CD4-positive, alpha-beta T cell (primary cell): Measurements from ENCODE around the gene MYO3B. TPM values are rescaled to one million over a fixed set of nuclear protein-coding genes. Genes with fewer than 3 reads are reported as not detected.
A peak's percentile ranks its signal among the peaks of the same experiment; 100 is the strongest.

Experiments
- ATAC-seq: fragments of 200-7000 bp; cut with Tn5 transposase; one replicate; pipeline ENCODE4 v1.10.0; 2022; ENCODE audit warnings: mild to moderate bottlenecking; ENCODE audit not compliant: poor library complexity
- CTCF ChIA-PET: fragments of 350-600 bp; sonication (Branson Sonifier 250); formaldehyde crosslinking; loops from one replicate; lab custom pipeline; 2021; ENCODE audit warnings: antibody characterized with exemption, inconsistent platforms; lab: Charles Lee
- POLR2A ChIA-PET: fragments of 350-600 bp; sonication (Branson Sonifier 250); formaldehyde crosslinking; loops from one replicate; lab custom pipeline; 2021; ENCODE audit warnings: antibody characterized with exemption, inconsistent platforms; lab: Charles Lee
- DNase-seq, 14 experiments: peaks; one replicate each; pipeline ENCODE4 v3.0.0-alpha.2; 2013 to 2020; ENCODE audit warnings: mixed read lengths in 2 of 14
- H3K27ac ChIP-seq, 2 donors: one replicate each; pipeline versions ENCODE4 v1.5.1 to v1.7.0; 2013; ENCODE audit warnings: low read length in 2 of 2, low read depth in 1 of 2, mild to moderate bottlenecking in 1 of 2
- H3K27me3 ChIP-seq, 2 experiments: 1 replicate in 1 of 2; 2 replicates in 1 of 2; pipeline versions ENCODE4 v1.6.1 to v1.7.0; 2013; ENCODE audit warnings: low read length in 2 of 2, control low read depth in 1 of 2, mild to moderate bottlenecking in 1 of 2, moderate library complexity in 1 of 2; ENCODE audit not compliant: insufficient read depth in 2 of 2, control insufficient read depth in 1 of 2
- H3K36me3 ChIP-seq: one replicate; pipeline ENCODE4 v1.6.1; 2013; ENCODE audit warnings: low read length, control low read depth; ENCODE audit not compliant: insufficient read depth
- H3K4me1 ChIP-seq: one replicate; pipeline ENCODE4 v1.6.1; 2013; ENCODE audit warnings: low read length, control low read depth; ENCODE audit not compliant: insufficient read depth
- H3K4me3 ChIP-seq: one replicate; pipeline ENCODE4 v1.5.1; 2013; ENCODE audit warnings: mild to moderate bottlenecking, low read length, moderate library complexity
- H3K9me3 ChIP-seq, 2 experiments: 1 replicate in 1 of 2; 2 replicates in 1 of 2; pipeline versions ENCODE4 v1.6.1 to v1.7.0; 2013; ENCODE audit warnings: low read length in 2 of 2, mild to moderate bottlenecking in 2 of 2, control low read depth in 1 of 2, moderate library complexity in 1 of 2; ENCODE audit not compliant: control insufficient read depth in 1 of 2, insufficient read depth in 1 of 2
- H3K27ac Mint-ChIP-seq: one replicate; pipeline ENCODE4 v1.8.0; 2020; ENCODE audit warnings: mixed read lengths
- H3K27me3 Mint-ChIP-seq: one replicate; pipeline ENCODE4 v1.8.0; 2021; ENCODE audit warnings: mixed read lengths
- H3K36me3 Mint-ChIP-seq: one replicate; pipeline ENCODE4 v1.8.0; 2021; ENCODE audit warnings: low read depth, mixed read lengths
- H3K4me1 Mint-ChIP-seq: one replicate; pipeline ENCODE4 v1.8.0; 2021; ENCODE audit warnings: low read depth, mixed read lengths
- H3K4me3 Mint-ChIP-seq: one replicate; pipeline ENCODE4 v1.8.0; 2020; ENCODE audit warnings: mild to moderate bottlenecking, mixed read lengths
- H3K9me3 Mint-ChIP-seq: one replicate; pipeline ENCODE4 v1.8.0; 2020; ENCODE audit warnings: mixed read lengths
- intact Hi-C, 2 experiments: fragments of 100-400 bp; cut with DNase I in 1 of 2; cut with micrococcal nuclease in 1 of 2; formaldehyde crosslinking; loops; one replicate each; pipeline versions ENCODE4 v1.15.1 to v1.9.0; 2023 to 2025; cut with DNase I, micrococcal nuclease
- total RNA-seq, 174 experiments: library from RNA in 2 of 174; stranded (reverse) in 2 of 174; gene quantifications; one replicate each; pipeline ENCODE4 v1.2.3 and lab custom pipeline; 2021 to 2026
- TF ChIP-seq, protein P1 (sequence below): fragments of 200-600 bp; IDR thresholded peaks from one replicate; pipeline ENCODE4 v1.8.0; 2022; ENCODE audit warnings: antibody characterized with exemption, mild to moderate bottlenecking

The MYO3B gene
- total RNA-seq, 2 experiments from 2014 or later = not detected

DNA sequence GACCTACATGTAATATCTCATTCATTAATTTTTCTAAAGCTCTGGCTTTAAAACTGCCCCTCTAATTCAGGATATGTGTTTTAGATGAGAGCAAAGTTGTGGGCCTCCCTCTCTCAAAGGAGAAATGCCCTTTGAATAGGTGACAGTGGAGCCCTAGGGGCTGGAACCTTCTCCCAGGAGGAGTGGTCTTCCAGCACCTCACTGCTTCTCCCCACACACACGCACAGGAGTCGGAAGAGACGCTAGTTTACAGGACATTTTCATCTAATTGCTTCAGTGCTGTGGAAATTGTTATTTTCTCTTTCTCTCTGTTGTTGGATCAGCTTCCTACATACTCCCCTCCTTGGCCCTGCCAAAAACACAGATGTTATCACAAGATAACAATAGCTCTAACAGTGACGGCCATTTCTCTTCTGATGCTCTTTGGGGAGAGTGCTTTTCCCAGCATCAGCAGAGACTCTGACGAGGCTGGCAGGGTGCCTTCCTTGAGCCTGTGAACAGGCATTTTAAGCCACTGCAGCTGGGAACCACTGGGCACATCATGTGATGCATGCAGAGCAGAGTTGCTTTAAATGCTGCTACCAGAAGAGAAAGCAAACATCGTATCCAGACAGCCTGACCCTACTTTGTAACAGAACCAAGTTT is 327.8 kb downstream of the MYO3B start:
- ChIA-PET POLR2A (interaction anchor here (1.2 kb wide), 1 partner anchor 152 kb away, joined by 3 read pairs; no protein-coding TSS in a partner anchor), CTCF (interaction anchor here (0.5 kb wide), 1 partner anchor 175 kb away, joined by 3 read pairs; no protein-coding TSS in a partner anchor)
- Histone ChIP-seq H3K9me3 (no peaks in the 10 kb centered on the region), H3K36me3 (no peaks in the 10 kb centered on the region), H3K27me3 (no peaks in the 10 kb centered on the region), H3K27ac (no peak overlapping the region), H3K4me3 (no peak overlapping the region), H3K4me1 (peaks cover 18% of the 10 kb centered on the region)
- TF ChIP-seq, protein P1, sequence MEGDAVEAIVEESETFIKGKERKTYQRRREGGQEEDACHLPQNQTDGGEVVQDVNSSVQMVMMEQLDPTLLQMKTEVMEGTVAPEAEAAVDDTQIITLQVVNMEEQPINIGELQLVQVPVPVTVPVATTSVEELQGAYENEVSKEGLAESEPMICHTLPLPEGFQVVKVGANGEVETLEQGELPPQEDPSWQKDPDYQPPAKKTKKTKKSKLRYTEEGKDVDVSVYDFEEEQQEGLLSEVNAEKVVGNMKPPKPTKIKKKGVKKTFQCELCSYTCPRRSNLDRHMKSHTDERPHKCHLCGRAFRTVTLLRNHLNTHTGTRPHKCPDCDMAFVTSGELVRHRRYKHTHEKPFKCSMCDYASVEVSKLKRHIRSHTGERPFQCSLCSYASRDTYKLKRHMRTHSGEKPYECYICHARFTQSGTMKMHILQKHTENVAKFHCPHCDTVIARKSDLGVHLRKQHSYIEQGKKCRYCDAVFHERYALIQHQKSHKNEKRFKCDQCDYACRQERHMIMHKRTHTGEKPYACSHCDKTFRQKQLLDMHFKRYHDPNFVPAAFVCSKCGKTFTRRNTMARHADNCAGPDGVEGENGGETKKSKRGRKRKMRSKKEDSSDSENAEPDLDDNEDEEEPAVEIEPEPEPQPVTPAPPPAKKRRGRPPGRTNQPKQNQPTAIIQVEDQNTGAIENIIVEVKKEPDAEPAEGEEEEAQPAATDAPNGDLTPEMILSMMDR = no peak
- DNase-seq = peak in 1 of 14 experiments; percentile 4
- no peak for ATAC-seq
- H3K4me3 Mint-ChIP-seq = no peak overlapping the region
- H3K27me3 Mint-ChIP-seq = peaks cover 19% of the 10 kb centered on the region
- intact Hi-C loops = loop anchor here in 1 of 2 experiments (5.0 kb wide), 1 partner anchor 212 kb away; the partner anchor contains the start of gene SP5
- no peaks in the 10 kb centered on the region for H3K9me3 Mint-ChIP-seq
- peaks cover 40% of the 10 kb centered on the region for H3K4me1 Mint-ChIP-seq
- no peaks in the 10 kb centered on the region for H3K36me3 Mint-ChIP-seq
- no peak overlapping the region for H3K27ac Mint-ChIP-seq

DNA sequence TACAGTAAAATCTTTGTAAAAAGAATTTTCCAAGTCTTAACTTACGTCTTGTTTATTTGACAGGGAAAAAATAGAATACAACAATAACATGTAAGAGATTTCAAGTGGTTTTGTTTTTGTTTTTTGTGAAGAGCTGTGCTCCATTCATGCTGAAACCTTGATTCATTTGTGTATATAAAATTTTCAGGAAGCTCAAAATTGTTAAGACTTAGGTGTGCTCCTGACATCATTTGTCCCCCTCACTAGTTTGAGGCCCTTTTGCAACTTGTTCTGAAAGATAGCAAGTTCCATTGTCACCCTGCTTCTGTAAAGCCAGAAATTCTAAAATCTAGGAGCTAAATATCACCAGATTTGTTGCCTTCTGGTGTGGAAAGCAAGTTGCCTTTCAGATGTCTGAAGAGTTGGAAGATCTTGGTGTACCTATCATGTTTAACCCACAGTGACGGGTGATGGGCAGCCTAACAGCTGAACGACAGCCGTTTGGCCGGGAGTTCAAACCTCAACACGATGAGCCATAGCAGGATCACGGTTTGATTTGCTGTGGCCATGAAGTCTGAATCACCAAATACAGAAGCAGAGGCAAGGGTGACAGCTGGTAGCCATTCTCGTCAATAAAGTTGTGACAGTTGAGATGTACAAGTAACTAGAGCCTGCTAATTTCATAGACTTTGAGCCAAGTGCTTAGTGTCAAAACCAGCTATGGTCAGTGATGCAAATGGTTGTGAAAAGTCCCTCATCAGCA is 331.7 kb downstream of the MYO3B start:
- H3K27me3 Mint-ChIP-seq = peaks cover 25% of the 10 kb centered on the region
- CTCF ChIA-PET = interaction anchor here (1.4 kb wide), 1 partner anchor 19 kb away, joined by 3 read pairs; no protein-coding TSS in a partner anchor

DNA sequence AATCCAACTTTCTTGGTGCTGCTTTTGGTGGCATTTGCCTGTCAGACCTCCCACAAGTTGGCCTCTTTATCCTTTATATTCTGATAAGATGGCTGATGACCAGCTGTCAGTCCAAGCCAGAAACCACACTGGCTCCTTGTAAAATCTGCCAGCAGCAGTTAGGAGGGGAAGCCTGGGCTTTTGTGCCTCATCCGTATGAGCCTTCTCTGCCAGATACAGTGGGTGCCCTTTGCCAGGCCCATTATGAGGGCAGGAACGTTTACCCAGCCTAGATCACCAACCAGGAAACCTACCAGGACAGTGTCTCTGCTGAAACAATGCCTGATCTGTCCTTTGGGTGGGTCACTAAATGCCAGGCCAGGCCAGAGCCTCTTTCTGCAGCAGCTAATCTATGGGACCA is 334.3 kb downstream of the MYO3B start:
- intact Hi-C loops = no loop called here
- H3K27ac Mint-ChIP-seq = no peak overlapping the region

More for the DNA sequence above, 331.7 kb downstream of the MYO3B start:
- H3K36me3 Mint-ChIP-seq = no peaks in the 10 kb centered on the region
- intact Hi-C loops = loop anchor here in 1 of 2 experiments (5.0 kb wide), 1 partner anchor 208 kb away; the partner anchor contains the start of gene SP5
- H3K4me1 Mint-ChIP-seq = peaks cover 40% of the 10 kb centered on the region
- ATAC-seq (no peak), DNase-seq (no peak)
- no peak overlapping the region for H3K27ac Mint-ChIP-seq
- H3K4me3 Mint-ChIP-seq = no peak overlapping the region
- POLR2A ChIA-PET = no interaction called here
- no peaks in the 10 kb centered on the region for H3K9me3 Mint-ChIP-seq
- no peaks in the 10 kb centered on the region for H3K36me3 ChIP-seq
- H3K27ac ChIP-seq = no peak overlapping the region
- H3K4me3 ChIP-seq = no peak overlapping the region
- H3K27me3 ChIP-seq = no peaks in the 10 kb centered on the region
- TF ChIP-seq, protein P1 = no peak
- peaks cover 18% of the 10 kb centered on the region for H3K4me1 ChIP-seq
- H3K9me3 ChIP-seq = no peaks in the 10 kb centered on the region

More for the DNA sequence above, 334.3 kb downstream of the MYO3B start:
- Histone ChIP-seq H3K9me3 (no peaks in the 10 kb centered on the region), H3K27ac (no peak overlapping the region), H3K4me1 (peaks cover 8% of the 10 kb centered on the region), H3K36me3 (no peaks in the 10 kb centered on the region), H3K4me3 (no peak overlapping the region), H3K27me3 (no peaks in the 10 kb centered on the region)
- ChIA-PET CTCF (no interaction called here), POLR2A (no interaction called here)
- TF ChIP-seq, protein P1 = no peak
- peaks cover 32% of the 10 kb centered on the region for H3K27me3 Mint-ChIP-seq
- no peaks in the 10 kb centered on the region for H3K9me3 Mint-ChIP-seq
- H3K36me3 Mint-ChIP-seq = no peaks in the 10 kb centered on the region
- H3K4me3 Mint-ChIP-seq = no peak overlapping the region
- ATAC-seq (no peak), DNase-seq (no peak)
- H3K4me1 Mint-ChIP-seq = peaks cover 21% of the 10 kb centered on the region
